Endothelial cell of umbilical vein (primary cell): ENCODE measurements around the gene PLBD2. TPM values are rescaled to one million over a fixed set of nuclear protein-coding genes. Genes with fewer than 3 reads are reported as not detected.

ENCODE experiments used
- BruUV-seq: library from RNA; stranded (reverse); fragments of 400-500 nt; replicated peaks from 2 replicates; lab custom pipeline; 2021; lab: Mats Ljungman, UMichigan
- CTCF ChIA-PET: fragments of 300-600, 350-600 bp; sonication (Branson Sonifier 250); formaldehyde crosslinking; loops from one replicate; lab custom pipeline; 2021; ENCODE audit warnings: antibody characterized with exemption, inconsistent platforms; lab: Charles Lee
- POLR2A ChIA-PET: fragments of 300-600, 350-600 bp; sonication (Branson Sonifier 250); formaldehyde crosslinking; loops from one replicate; lab custom pipeline; 2021; ENCODE audit warnings: antibody characterized with exemption, inconsistent platforms; lab: Charles Lee
- DNase-seq: peaks from one replicate; pipeline ENCODE4 v3.0.0-alpha.2; 2011; ENCODE audit warnings: low read depth, low spot score
- FAIRE-seq: peaks from 2 replicates; lab custom pipeline; 2011; peaks lifted over from hg19 to GRCh38; lab: Jason Lieb, UNC
- H2AFZ ChIP-seq: 2 replicates; pipeline ENCODE4 v1.6.0; 2012; ENCODE audit warnings: low read depth, low read length, control low read depth, inconsistent platforms
- H3K27ac ChIP-seq: 2 replicates; pipeline ENCODE4 v1.5.1; 2011; ENCODE audit warnings: low read depth, mild to moderate bottlenecking, control low read depth, low read length, moderate library complexity; ENCODE audit not compliant: insufficient read depth
- H3K27me3 ChIP-seq, 2 experiments: 2 replicates each; pipeline versions ENCODE4 v1.6.0 to v1.6.1; 2011; ENCODE audit warnings: low read length in 2 of 2, mixed read lengths in 1 of 2; ENCODE audit not compliant: control insufficient read depth in 2 of 2, insufficient read depth in 2 of 2
- H3K36me3 ChIP-seq, 2 experiments: 2 replicates in 1 of 2; 3 replicates in 1 of 2; pipeline ENCODE4 v1.5.1; 2011; ENCODE audit warnings: low read length in 2 of 2, mild to moderate bottlenecking in 1 of 2, moderate library complexity in 1 of 2; ENCODE audit not compliant: control insufficient read depth in 2 of 2, insufficient read depth in 2 of 2; ENCODE audit errors: extremely low read depth in 1 of 2
- H3K4me1 ChIP-seq: 3 replicates; pipeline ENCODE4 v1.5.1; 2011; ENCODE audit warnings: mild to moderate bottlenecking, low read length; ENCODE audit not compliant: control insufficient read depth, insufficient read depth; ENCODE audit errors: extremely low read depth
- H3K4me2 ChIP-seq: 2 replicates; pipeline ENCODE4 v1.6.1; 2011; ENCODE audit warnings: low read length, control low read depth, mixed read lengths; ENCODE audit not compliant: insufficient read depth
- H3K4me3 ChIP-seq, 3 experiments: fragments of 200-600 bp in 1 of 3; sonication (generic), shearing (Covaris generic) in 1 of 3; replicated peaks in 1 of 3; 2 replicates each; pipeline ENCODE4 v1.5.1; 2011 to 2016; ENCODE audit warnings: control low read depth in 3 of 3, low read length in 3 of 3, mild to moderate bottlenecking in 2 of 3, inconsistent platforms in 1 of 3, low read depth in 1 of 3, moderate library complexity in 1 of 3; ENCODE audit not compliant: insufficient read depth in 1 of 3
- H3K79me2 ChIP-seq: 2 replicates; pipeline ENCODE4 v1.6.0; 2012; ENCODE audit warnings: low read length, inconsistent platforms; ENCODE audit not compliant: control insufficient read depth, insufficient read depth
- H3K9ac ChIP-seq: replicated peaks from 2 replicates; pipeline ENCODE3; 2011; ENCODE audit warnings: low read length, control low read depth; ENCODE audit not compliant: insufficient read depth; ENCODE audit errors: extremely low read depth
- H3K9me1 ChIP-seq: replicated peaks from 3 replicates; pipeline ENCODE4 v1.6.0; 2011; ENCODE audit warnings: mild to moderate bottlenecking, low read length; ENCODE audit not compliant: control insufficient read depth, insufficient read depth; ENCODE audit errors: extremely low read depth
- H3K9me3 ChIP-seq: replicated peaks from 2 replicates; pipeline ENCODE4 v1.5.1; 2012; ENCODE audit warnings: low read length, inconsistent platforms; ENCODE audit not compliant: control insufficient read depth, insufficient read depth
- H4K20me1 ChIP-seq: replicated peaks from 2 replicates; pipeline ENCODE3; 2011; ENCODE audit warnings: mild to moderate bottlenecking, low read length; ENCODE audit not compliant: control insufficient read depth, insufficient read depth; ENCODE audit errors: extremely low read depth
- EZH2 ChIP-seq: IDR thresholded peaks from 2 replicates; pipeline ENCODE4 v1.6.1; 2012; ENCODE audit warnings: borderline replicate concordance, low read depth, mild to moderate bottlenecking, moderate library complexity, low read length, inconsistent platforms; ENCODE audit not compliant: severe bottlenecking
- FOS ChIP-seq: IDR thresholded peaks from 2 replicates; pipeline ENCODE4 v1.6.1; 2011; ENCODE audit warnings: mild to moderate bottlenecking, low read length, moderate library complexity, borderline replicate concordance; ENCODE audit not compliant: insufficient read depth
- GATA2 ChIP-seq: IDR thresholded peaks from 2 replicates; pipeline ENCODE4 v1.7.0; 2011; ENCODE audit warnings: low read depth, mild to moderate bottlenecking, moderate library complexity, mixed read lengths, low read length; ENCODE audit not compliant: insufficient read length, insufficient read depth
- JUN ChIP-seq: IDR thresholded peaks from 2 replicates; pipeline ENCODE4 v1.6.1; 2011; ENCODE audit warnings: borderline replicate concordance, low read depth; ENCODE audit not compliant: insufficient read length, insufficient read depth
- MYC ChIP-seq: IDR thresholded peaks from one replicate; pipeline ENCODE4 v1.6.1; 2011; ENCODE audit warnings: mild to moderate bottlenecking, low read depth, low read length
- POLR2A ChIP-seq: IDR thresholded peaks from 2 replicates; pipeline ENCODE4 v1.6.1; 2012; ENCODE audit warnings: low read depth, mild to moderate bottlenecking, control low read depth, low read length
- POLR2AphosphoS5 ChIP-seq: IDR thresholded peaks from 2 replicates; pipeline ENCODE4 v1.6.1; 2012; ENCODE audit warnings: low read depth, mild to moderate bottlenecking, control low read depth, low read length, moderate library complexity; ENCODE audit not compliant: insufficient read depth
- dilution Hi-C: fragments of 300-500 bp; cut with MboI; formaldehyde crosslinking; loops from one replicate; pipeline ENCODE4 v1.15.0; 2019; ENCODE audit warnings: low sequenced_read_pairs; ENCODE audit not compliant: extremely low pct_ligation_motif_present
- intact Hi-C: fragments of 100-400 bp; cut with micrococcal nuclease; formaldehyde crosslinking; loops from one replicate; pipeline ENCODE4 v1.10.0; 2022
- polyA plus RNA-seq, 4 experiments: library from polyadenylated mRNA; depleted of rRNA in 3 of 4; stranded (reverse) in 3 of 4; unstranded in 1 of 4; fragments of >200 nt; gene quantifications; 2 replicates each; pipeline versions ENCODE4 v1.2.1 to v1.2.3, GENCODE V29; 2011 to 2012; ENCODE audit warnings: missing spikeins in 1 of 4
- total RNA-seq: library from RNA; stranded (reverse); gene quantifications from 2 replicates; pipeline ENCODE4 v1.2.3, GENCODE V29; 2021
- TF ChIP-seq, protein P1 (sequence below), 2 donors: IDR thresholded peaks; 1 replicate in 1 of 2; 2 replicates in 1 of 2; pipeline ENCODE4 v1.5.1; 2011; ENCODE audit warnings: low read length in 2 of 2, mild to moderate bottlenecking in 2 of 2, moderate library complexity in 2 of 2, control low read depth in 1 of 2, inconsistent platforms in 1 of 2, low read depth in 1 of 2; ENCODE audit not compliant: insufficient read depth in 1 of 2; ENCODE audit errors: extremely low read depth in 1 of 2
- TF ChIP-seq, protein P2 (sequence below): IDR thresholded peaks from 2 replicates; pipeline ENCODE4 v1.6.1; 2011; ENCODE audit not compliant: insufficient read depth, insufficient read length

Gene PLBD2
- total and polyA plus RNA-seq, 2 donors (not counting 3 experiments of a cell fraction or from before 2014, with no cell fraction given) = 24.4 to 46.8 TPM

DNA sequence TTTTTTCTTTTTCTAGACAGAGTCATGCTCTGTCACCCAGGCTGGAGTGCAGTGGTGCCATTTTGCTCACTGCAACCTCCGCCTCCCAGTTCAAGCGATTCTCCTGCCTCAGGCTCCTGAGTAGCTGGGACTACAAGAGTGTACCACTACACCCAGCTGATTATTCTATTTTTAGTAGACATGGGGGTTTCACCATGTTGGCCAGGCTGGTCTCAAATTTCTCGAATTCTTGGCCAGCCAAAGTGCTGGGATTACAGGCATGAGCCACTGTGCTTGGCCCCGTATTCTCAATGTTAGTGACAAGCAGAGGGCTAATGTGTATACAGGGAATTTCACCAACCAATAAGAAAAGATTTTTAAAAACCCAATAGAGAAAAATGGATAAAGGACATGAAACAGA, 8.4 kb downstream of the PLBD2 start:
- intact Hi-C loops = no loop called here
- CTCF ChIA-PET = no interaction called here

More for the DNA sequence above, 8.4 kb downstream of the PLBD2 start:
- H3K27ac ChIP-seq = no peak overlapping the region
- no peak overlapping the region for H3K9ac ChIP-seq
- no peak overlapping the region for H3K4me3 ChIP-seq
- FAIRE-seq = no peak
- DNase-seq = no peak
- no TSS peak for BruUV-seq
- POLR2A ChIA-PET = no interaction called here
- H3K9me1 ChIP-seq = no peaks in the 10 kb centered on the region
- no peak overlapping the region for H2AFZ ChIP-seq
- H3K9me3 ChIP-seq = no peaks in the 10 kb centered on the region
- no peak overlapping the region for H3K4me2 ChIP-seq
- H3K36me3 ChIP-seq = peaks cover 0 to 6% of the 10 kb centered on the region in 2 experiments
- no peaks in the 10 kb centered on the region for H3K79me2 ChIP-seq
- TF ChIP-seq JUN (no peak), FOS (no peak), GATA2 (no peak), EZH2 (no peak), POLR2AphosphoS5 (no peak), POLR2A (no peak), MYC (no peak)
- TF ChIP-seq, protein P1, sequence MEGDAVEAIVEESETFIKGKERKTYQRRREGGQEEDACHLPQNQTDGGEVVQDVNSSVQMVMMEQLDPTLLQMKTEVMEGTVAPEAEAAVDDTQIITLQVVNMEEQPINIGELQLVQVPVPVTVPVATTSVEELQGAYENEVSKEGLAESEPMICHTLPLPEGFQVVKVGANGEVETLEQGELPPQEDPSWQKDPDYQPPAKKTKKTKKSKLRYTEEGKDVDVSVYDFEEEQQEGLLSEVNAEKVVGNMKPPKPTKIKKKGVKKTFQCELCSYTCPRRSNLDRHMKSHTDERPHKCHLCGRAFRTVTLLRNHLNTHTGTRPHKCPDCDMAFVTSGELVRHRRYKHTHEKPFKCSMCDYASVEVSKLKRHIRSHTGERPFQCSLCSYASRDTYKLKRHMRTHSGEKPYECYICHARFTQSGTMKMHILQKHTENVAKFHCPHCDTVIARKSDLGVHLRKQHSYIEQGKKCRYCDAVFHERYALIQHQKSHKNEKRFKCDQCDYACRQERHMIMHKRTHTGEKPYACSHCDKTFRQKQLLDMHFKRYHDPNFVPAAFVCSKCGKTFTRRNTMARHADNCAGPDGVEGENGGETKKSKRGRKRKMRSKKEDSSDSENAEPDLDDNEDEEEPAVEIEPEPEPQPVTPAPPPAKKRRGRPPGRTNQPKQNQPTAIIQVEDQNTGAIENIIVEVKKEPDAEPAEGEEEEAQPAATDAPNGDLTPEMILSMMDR (IDR thresholded peaks at IDR 0.05; ENCODE audit: extremely low read depth in 1 of 2, insufficient read depth in 1 of 2, low read depth in 1 of 2, low read length in 2 of 2) = no peak
- TF ChIP-seq, protein P2, sequence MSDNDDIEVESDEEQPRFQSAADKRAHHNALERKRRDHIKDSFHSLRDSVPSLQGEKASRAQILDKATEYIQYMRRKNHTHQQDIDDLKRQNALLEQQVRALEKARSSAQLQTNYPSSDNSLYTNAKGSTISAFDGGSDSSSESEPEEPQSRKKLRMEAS = no peak
- H4K20me1 ChIP-seq = no peaks in the 10 kb centered on the region
- H3K4me1 ChIP-seq = no peaks in the 10 kb centered on the region
- dilution Hi-C loops = no loop called here
- H3K27me3 ChIP-seq = no peaks in the 10 kb centered on the region
